ENCODE results near the gene RUBCNL.

RUBCNL gene

DNA sequence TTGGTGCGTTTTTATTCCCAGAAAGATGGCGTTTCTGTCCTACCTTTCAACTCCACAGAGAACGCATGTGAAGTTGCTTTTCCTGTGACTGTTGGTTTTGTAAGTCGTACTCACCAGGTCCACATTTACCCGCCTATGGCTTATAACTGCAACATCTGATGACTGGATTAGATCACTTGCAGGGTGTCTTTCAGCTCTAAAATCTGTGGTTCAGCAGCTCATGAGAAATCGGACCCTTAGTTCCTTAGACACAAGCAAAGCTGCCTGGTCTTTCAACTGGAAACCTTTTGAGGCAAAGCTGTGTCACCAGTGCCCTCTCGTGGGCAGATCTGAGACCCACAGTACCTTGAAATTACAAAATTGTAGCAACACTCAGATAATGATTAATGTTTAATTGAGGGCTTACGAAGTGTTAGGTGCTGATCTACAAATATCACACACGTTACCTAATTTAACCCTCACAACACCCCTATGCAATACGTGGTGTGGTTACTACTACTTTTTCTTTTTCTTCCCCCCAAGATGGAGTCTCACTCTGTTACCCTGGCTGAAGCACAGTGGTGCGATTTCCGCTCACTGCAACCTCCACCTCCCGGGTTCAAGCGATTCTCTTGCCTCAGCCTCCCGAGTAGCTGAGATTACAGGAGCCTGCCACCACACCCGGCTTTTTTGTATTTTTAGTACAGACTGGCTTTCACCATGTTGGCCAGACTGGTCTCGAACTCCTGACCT, 65.4 kb downstream of the RUBCNL start:
- no peak overlapping the region for H3K27ac ChIP-seq
- TF ChIP-seq, protein P1, sequence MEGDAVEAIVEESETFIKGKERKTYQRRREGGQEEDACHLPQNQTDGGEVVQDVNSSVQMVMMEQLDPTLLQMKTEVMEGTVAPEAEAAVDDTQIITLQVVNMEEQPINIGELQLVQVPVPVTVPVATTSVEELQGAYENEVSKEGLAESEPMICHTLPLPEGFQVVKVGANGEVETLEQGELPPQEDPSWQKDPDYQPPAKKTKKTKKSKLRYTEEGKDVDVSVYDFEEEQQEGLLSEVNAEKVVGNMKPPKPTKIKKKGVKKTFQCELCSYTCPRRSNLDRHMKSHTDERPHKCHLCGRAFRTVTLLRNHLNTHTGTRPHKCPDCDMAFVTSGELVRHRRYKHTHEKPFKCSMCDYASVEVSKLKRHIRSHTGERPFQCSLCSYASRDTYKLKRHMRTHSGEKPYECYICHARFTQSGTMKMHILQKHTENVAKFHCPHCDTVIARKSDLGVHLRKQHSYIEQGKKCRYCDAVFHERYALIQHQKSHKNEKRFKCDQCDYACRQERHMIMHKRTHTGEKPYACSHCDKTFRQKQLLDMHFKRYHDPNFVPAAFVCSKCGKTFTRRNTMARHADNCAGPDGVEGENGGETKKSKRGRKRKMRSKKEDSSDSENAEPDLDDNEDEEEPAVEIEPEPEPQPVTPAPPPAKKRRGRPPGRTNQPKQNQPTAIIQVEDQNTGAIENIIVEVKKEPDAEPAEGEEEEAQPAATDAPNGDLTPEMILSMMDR (conservative IDR thresholded peaks at IDR 0.05): peak; percentile 85
- no peak for TF ChIP-seq ZFX (IDR thresholded peaks at IDR 0.05)

DNA sequence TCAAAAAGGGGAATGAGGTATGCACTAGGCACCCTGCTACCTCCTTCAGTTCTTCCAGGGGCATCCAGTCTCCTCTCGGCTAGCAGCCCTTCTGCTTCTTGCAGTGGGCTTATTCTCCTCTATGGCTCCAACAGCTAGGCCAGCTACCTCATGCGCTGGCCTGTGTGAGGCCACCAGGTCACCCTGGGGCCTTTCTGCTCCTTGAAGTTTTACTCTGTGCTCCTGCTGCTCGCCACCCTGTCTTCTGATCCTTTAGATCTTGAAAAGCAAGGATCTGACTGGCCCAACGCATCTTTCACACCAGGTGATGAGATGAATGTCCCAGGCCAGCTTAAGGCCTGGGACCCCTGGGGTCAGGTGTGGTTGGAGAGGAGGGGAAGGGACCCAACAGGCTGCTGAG, 66.2 kb downstream of the RUBCNL start:
- TF ChIP-seq, protein P1 (conservative IDR thresholded peaks at IDR 0.05): no peak
- TF ChIP-seq ZFX (IDR thresholded peaks at IDR 0.05): no peak
- no peak overlapping the region for H3K27ac ChIP-seq

DNA sequence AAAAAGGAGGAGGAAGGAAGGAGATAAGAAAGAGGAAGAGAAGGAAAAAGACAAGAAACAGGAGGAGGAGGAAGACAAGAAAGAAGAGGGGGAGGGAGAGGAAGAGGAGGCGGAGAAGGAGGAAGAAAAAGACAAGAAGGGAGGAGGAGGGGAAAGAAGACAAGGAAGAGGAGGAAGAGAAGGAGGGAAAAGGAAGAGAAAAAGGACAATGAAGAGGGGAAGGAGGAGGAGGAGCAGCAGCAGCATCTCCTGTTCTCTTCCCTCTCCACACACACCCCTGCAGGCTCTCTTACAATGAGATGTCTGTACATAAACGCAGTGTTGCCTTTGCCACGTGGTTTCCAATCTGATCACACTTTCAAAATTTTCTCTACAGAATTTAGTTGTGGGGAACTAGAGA, 66.6 kb downstream of the RUBCNL start:
- no peak overlapping the region for H3K27ac ChIP-seq
- TF ChIP-seq ZFX (IDR thresholded peaks at IDR 0.05): no peak
- TF ChIP-seq, protein P1 (conservative IDR thresholded peaks at IDR 0.05): no peak

DNA sequence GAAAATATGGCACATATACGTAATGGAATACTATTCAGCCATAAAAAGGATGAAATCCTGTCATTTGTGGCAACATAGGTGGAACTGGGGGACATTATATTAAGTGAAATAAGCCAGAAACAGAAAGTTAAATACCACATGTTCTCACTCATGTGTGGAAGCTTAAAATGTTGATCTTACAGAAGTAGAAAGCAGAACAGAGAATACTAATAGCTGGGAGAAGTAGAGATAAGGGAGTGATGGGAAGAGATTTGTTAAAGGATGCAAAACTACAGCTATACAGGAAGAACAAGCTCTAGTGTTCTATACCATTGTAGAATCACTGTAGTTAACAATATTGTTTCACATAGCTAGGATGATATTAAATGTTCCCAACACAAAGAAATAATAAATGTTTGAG, 68.1 kb downstream of the RUBCNL start:
- TF ChIP-seq, protein P1 (conservative IDR thresholded peaks at IDR 0.05): no peak
- no peak for TF ChIP-seq ZFX (IDR thresholded peaks at IDR 0.05)
- no peak overlapping the region for H3K27ac ChIP-seq

DNA sequence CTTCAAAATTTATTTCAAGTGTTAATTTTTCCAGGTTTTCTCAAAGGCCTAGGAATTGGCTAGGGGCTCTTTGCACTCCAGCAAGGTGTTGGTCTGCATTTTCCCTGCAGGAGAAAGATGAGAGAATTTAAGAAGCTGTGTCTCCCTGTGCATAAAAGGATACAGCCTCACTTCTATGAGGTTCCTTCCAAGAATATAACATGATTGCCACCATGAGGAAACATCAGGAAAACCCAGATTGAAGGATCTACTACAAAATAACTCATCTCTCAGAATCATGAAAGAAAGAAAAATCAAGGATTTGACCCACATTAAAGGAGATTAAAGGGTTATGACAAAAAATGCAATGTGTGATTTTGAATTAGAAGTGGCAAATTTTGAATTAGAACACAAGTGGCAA, 69.9 kb downstream of the RUBCNL start:
- H3K27ac ChIP-seq: no peak overlapping the region
- TF ChIP-seq, protein P1 (conservative IDR thresholded peaks at IDR 0.05): peak; percentile 48
- no peak for TF ChIP-seq ZFX (IDR thresholded peaks at IDR 0.05)

DNA sequence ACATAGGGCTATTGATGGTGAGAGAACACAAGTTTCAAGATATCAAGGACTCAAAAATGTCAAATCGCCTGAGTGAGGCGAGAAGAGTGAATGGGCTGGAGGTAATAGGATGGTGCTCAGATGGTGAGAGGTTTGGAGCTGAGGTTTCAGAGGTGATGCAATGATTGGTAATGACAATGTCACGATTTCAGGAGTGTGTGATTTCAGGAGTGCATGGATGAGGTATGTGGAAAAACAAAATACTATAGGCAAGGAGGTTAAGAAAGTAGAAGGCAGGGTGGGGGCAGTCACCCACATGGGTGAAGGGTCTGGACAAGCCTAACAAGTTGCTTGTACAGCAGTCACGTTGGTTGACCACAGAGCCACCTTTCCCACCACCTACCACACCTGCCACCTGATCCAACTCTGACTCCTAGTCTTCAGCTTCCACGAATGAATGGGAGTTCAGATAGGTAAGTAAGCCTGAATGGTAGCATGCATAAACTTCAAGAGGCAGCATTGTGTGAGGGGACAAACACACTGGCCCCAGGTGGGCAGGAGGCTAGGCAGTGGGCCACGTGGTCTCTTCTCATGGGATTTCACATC, 71.5 kb downstream of the RUBCNL start:
- H3K27ac ChIP-seq: no peak overlapping the region
- TF ChIP-seq, protein P1 (conservative IDR thresholded peaks at IDR 0.05): no peak
- no peak for TF ChIP-seq ZFX (IDR thresholded peaks at IDR 0.05)

DNA sequence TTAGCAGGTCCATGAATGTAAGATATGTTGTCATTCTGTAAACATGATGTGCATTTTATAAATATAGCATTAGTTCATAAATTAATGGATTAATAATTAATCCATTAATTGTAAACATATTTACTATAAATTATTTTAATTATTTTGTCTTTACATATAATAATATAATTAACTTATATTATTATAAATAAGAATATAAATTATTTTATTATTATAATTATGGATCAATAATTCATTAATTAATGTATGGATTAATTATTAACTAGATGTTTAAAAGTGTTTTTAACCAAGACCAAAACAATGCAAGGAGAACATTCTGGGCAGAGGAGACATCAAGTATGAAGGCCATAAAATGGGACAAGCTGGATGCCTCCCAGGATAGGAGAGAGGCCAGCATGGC, 72.0 kb downstream of the RUBCNL start:
- TF ChIP-seq, protein P1 (conservative IDR thresholded peaks at IDR 0.05): no peak
- TF ChIP-seq ZFX (IDR thresholded peaks at IDR 0.05): no peak
- H3K27ac ChIP-seq: no peak overlapping the region
